CD14-positive monocyte (primary cell): ENCODE measurements around the gene RAET1G. TPM values are rescaled to one million over a fixed set of nuclear protein-coding genes. Genes with fewer than 3 reads are reported as not detected.
A peak's percentile ranks its signal among the peaks of the same experiment; 100 is the strongest.

Experiments used
- DNase-seq, 3 donors: peaks; one replicate each; pipeline ENCODE4 v3.0.0-alpha.2; 2011 to 2022
- H2AFZ ChIP-seq: 2 replicates; pipeline ENCODE4 v1.6.0; 2012; ENCODE audit warnings: mild to moderate bottlenecking, low read depth, low read length, inconsistent platforms; ENCODE audit not compliant: insufficient read depth, poor library complexity, severe bottlenecking
- H3K27ac ChIP-seq, 2 donors: 1 replicate in 1 of 2; 2 replicates in 1 of 2; pipeline ENCODE4 v1.5.1; 2012 to 2013; ENCODE audit warnings: low read length in 2 of 2, control low read depth in 1 of 2, inconsistent platforms in 1 of 2, low read depth in 1 of 2, mild to moderate bottlenecking in 1 of 2
- H3K27me3 ChIP-seq, 2 donors: one replicate each; pipeline versions ENCODE4 v1.6.0 to v1.6.1; 2011 to 2013; ENCODE audit warnings: low read length in 2 of 2; ENCODE audit not compliant: control insufficient read depth in 2 of 2, insufficient read depth in 2 of 2
- H3K36me3 ChIP-seq, 2 donors: replicated peaks in 1 of 2; 1 replicate in 1 of 2; 2 replicates in 1 of 2; pipeline versions ENCODE4 v1.5.1 to v1.6.1; 2012 to 2013; ENCODE audit warnings: low read length in 2 of 2, control low read depth in 1 of 2, inconsistent platforms in 1 of 2, mild to moderate bottlenecking in 1 of 2; ENCODE audit not compliant: insufficient read depth in 2 of 2, control insufficient read depth in 1 of 2
- H3K4me1 ChIP-seq, 2 donors: 1 replicate in 1 of 2; 2 replicates in 1 of 2; pipeline versions ENCODE4 v1.5.1 to v1.6.1; 2012 to 2013; ENCODE audit warnings: low read length in 2 of 2, control low read depth in 1 of 2, inconsistent platforms in 1 of 2, mild to moderate bottlenecking in 1 of 2, moderate library complexity in 1 of 2; ENCODE audit not compliant: insufficient read depth in 2 of 2, control insufficient read depth in 1 of 2
- H3K4me2 ChIP-seq: replicated peaks from 2 replicates; pipeline ENCODE3; 2012; ENCODE audit warnings: low read length, moderate library complexity, mild to moderate bottlenecking; ENCODE audit not compliant: poor library complexity, severe bottlenecking; ENCODE audit errors: extremely low read depth
- H3K4me3 ChIP-seq, 3 experiments: fragments of 200-600 bp in 1 of 3; sonication (generic) in 1 of 3; replicated peaks in 1 of 3; 1 replicate in 2 of 3; 2 replicates in 1 of 3; pipeline ENCODE4 v1.5.1; 2011 to 2013; ENCODE audit warnings: low read length in 3 of 3, mild to moderate bottlenecking in 3 of 3, control low read depth in 2 of 3, low read depth in 2 of 3, inconsistent platforms in 1 of 3, moderate library complexity in 1 of 3
- H3K79me2 ChIP-seq: 2 replicates; pipeline ENCODE4 v1.6.0; 2012; ENCODE audit warnings: mild to moderate bottlenecking, control low read depth, inconsistent platforms, low read length, moderate library complexity; ENCODE audit not compliant: insufficient read depth
- H3K9ac ChIP-seq: 2 replicates; pipeline ENCODE4 v1.6.0; 2017; ENCODE audit warnings: low read length, mild to moderate bottlenecking; ENCODE audit not compliant: insufficient read depth, poor library complexity, severe bottlenecking
- H3K9me3 ChIP-seq, 2 donors: replicated peaks in 1 of 2; 1 replicate in 1 of 2; 2 replicates in 1 of 2; pipeline versions ENCODE4 v1.5.1 to v1.6.1; 2012 to 2013; ENCODE audit warnings: low read length in 2 of 2, control low read depth in 1 of 2; ENCODE audit not compliant: control insufficient read depth in 1 of 2, insufficient read depth in 1 of 2
- H4K20me1 ChIP-seq: 2 replicates; pipeline ENCODE4 v1.6.0; 2012; ENCODE audit warnings: mild to moderate bottlenecking, low read length, control low read depth, moderate library complexity; ENCODE audit not compliant: insufficient read depth
- H3K27ac Mint-ChIP-seq, 7 donors: one replicate each; pipeline ENCODE4 v1.8.0; 2020; ENCODE audit warnings: mild to moderate bottlenecking in 7 of 7, mixed read lengths in 7 of 7, moderate library complexity in 6 of 7, inconsistent platforms in 2 of 7
- H3K27me3 Mint-ChIP-seq, 3 donors: one replicate each; pipeline ENCODE4 v1.8.0; 2021 to 2022; ENCODE audit warnings: low read depth in 3 of 3, mild to moderate bottlenecking in 3 of 3, mixed read lengths in 3 of 3, moderate library complexity in 3 of 3, inconsistent platforms in 1 of 3
- H3K36me3 Mint-ChIP-seq, 2 donors: one replicate each; pipeline ENCODE4 v1.8.0; 2020; ENCODE audit warnings: mixed read lengths in 2 of 2, inconsistent platforms in 1 of 2, mild to moderate bottlenecking in 1 of 2
- H3K4me1 Mint-ChIP-seq: one replicate; pipeline ENCODE4 v1.8.0; 2020; ENCODE audit warnings: mild to moderate bottlenecking, mixed read lengths
- H3K4me3 Mint-ChIP-seq, 2 donors: one replicate each; pipeline ENCODE4 v1.8.0; 2020; ENCODE audit warnings: mild to moderate bottlenecking in 2 of 2, mixed read lengths in 2 of 2, moderate library complexity in 1 of 2
- H3K9me3 Mint-ChIP-seq, 7 donors: one replicate each; pipeline ENCODE4 v1.8.0; 2020 to 2022; ENCODE audit warnings: mixed read lengths in 7 of 7, mild to moderate bottlenecking in 6 of 7, moderate library complexity in 6 of 7, inconsistent platforms in 2 of 7
- CTCF ChIP-seq: fragments of 200-600 bp; IDR thresholded peaks from one replicate; pipeline ENCODE4 v1.8.0; 2022; ENCODE audit warnings: antibody characterized with exemption, mild to moderate bottlenecking
- WGBS: methylation state at CpG from one replicate; pipeline ENCODE4 v1.1.5; 2013; ENCODE audit warnings: missing lambda C conversion rate; ENCODE audit not compliant: insufficient coverage; 5-methylcytosine and 5-hydroxymethylcytosine counted together
- intact Hi-C, 2 donors: fragments of 100-400 bp; cut with micrococcal nuclease; formaldehyde crosslinking; loops; one replicate each; pipeline versions ENCODE4 v1.15.0 to v1.15.1; 2023
- polyA plus RNA-seq, 3 donors: library from polyadenylated mRNA; depleted of rRNA in 1 of 3; unstranded in 2 of 3; stranded (reverse) in 1 of 3; fragments of 300-500 nt in 2 of 3; fragments of >200 nt in 1 of 3; fragmentation: Illumina TruSeq in 2 of 3; gene quantifications; 1 replicate in 2 of 3; 2 replicates in 1 of 3; pipeline ENCODE4 v1.2.3, GENCODE V29; 2012 to 2021

The RAET1G gene
- polyA plus RNA-seq, 3 donors: not detected

DNA sequence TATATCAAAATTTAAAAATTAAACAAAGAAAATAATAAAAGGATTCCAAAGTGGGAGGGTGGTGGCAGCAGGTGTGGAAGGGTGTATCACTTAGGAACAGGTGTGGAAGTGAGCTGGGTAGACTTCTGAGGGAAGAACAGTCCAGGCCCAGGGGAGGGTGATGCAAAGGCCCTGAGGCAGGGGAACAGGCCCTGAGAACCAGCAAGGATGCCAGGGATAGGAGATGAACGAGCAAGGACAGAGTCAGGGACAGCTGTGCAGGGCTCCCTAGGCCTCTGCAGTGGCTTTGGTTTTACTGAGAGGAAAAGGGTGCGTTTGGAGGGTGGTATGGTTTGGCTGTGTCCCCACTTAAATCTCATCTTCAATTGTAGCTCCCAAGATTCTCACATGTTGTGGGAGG is 15.6 kb downstream of the RAET1G start:
- Mint-ChIP-seq H3K4me1 (no peaks in the 10 kb centered on the region), H3K36me3 (peaks cover 0 to 2% of the 10 kb centered on the region in 2 donors), H3K27ac (peak overlapping the region in 1 of 7 donors; percentile 30), H3K4me3 (no peak overlapping the region), H3K9me3 (peaks cover 8 to 18% (median 13%) of the 10 kb centered on the region in 7 donors), H3K27me3 (peaks cover 7 to 13% (median 9%) of the 10 kb centered on the region in 3 donors)
- no peak for DNase-seq
- H3K79me2 ChIP-seq: no peaks in the 10 kb centered on the region
- no peaks in the 10 kb centered on the region for H3K4me1 ChIP-seq
- no peak overlapping the region for H3K4me3 ChIP-seq
- intact Hi-C loops: no loop called here
- WGBS: 86% methylated on average over 1 of the region's 2 CpGs
- no peak overlapping the region for H2AFZ ChIP-seq
- H3K9me3 ChIP-seq: peaks cover 9 to 10% of the 10 kb centered on the region in 2 donors
- H3K4me2 ChIP-seq: no peak overlapping the region
- no peak for TF ChIP-seq CTCF
- no peak overlapping the region for H3K27ac ChIP-seq
- no peaks in the 10 kb centered on the region for H3K36me3 ChIP-seq
- H3K27me3 ChIP-seq: no peaks in the 10 kb centered on the region
- H4K20me1 ChIP-seq: no peaks in the 10 kb centered on the region
- H3K9ac ChIP-seq: no peak overlapping the region

DNA sequence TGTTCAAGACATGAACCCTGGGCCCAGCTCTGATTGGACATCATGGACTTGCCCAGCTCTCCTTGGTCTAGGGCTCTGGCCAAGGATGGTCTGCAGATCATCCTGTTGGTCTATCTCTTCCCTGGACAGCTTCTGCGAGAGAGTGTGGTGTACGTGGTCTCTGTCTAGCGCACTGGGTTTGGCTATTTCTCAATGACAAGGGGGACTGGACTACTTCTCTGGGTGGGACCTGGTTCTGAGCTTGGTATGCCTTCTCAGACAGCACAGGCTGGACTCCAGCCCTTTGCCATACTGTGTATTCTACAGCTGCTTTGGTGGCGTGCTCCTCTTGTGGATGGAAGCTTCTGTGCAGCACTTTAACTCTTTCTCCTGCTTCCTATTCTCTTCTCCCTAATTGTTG is 16.5 kb downstream of the RAET1G start:
- Mint-ChIP-seq H3K27ac (no peak overlapping the region), H3K4me3 (no peak overlapping the region), H3K9me3 (peaks cover 8 to 18% (median 13%) of the 10 kb centered on the region in 7 donors), H3K4me1 (no peaks in the 10 kb centered on the region), H3K36me3 (peaks cover 0 to 2% of the 10 kb centered on the region in 2 donors), H3K27me3 (peaks cover 7 to 11% (median 10%) of the 10 kb centered on the region in 3 donors)
- Histone ChIP-seq H3K36me3 (no peaks in the 10 kb centered on the region), H3K27ac (no peak overlapping the region), H3K79me2 (no peaks in the 10 kb centered on the region), H3K4me2 (no peak overlapping the region), H3K27me3 (no peaks in the 10 kb centered on the region), H3K9me3 (peaks cover 9 to 10% of the 10 kb centered on the region in 2 donors), H3K4me3 (no peak overlapping the region), H3K4me1 (no peaks in the 10 kb centered on the region), H2AFZ (no peak overlapping the region), H4K20me1 (no peaks in the 10 kb centered on the region), H3K9ac (no peak overlapping the region)
- intact Hi-C loops: no loop called here
- no peak for DNase-seq
- 94% methylated on average over 3 of the region's 4 CpGs for WGBS
- no peak for TF ChIP-seq CTCF
